PC-9 (cell line): ENCODE measurements around the gene TMEM123. TPM values are rescaled to one million over a fixed set of nuclear protein-coding genes. Genes with fewer than 3 reads are reported as not detected.
A peak's percentile ranks its signal among the peaks of the same experiment; 100 is the strongest.

Experiments
- BruUV-seq: library from RNA; stranded (reverse); fragments of 400-500 nt; replicated peaks from 2 replicates; lab custom pipeline; 2021; lab: Mats Ljungman, UMichigan
- CTCF ChIA-PET: fragments of 300-600 bp; sonication (Branson Sonifier 250); formaldehyde crosslinking; loops from one replicate; lab custom pipeline; 2022; ENCODE audit warnings: antibody characterized with exemption; lab: Charles Lee
- POLR2A ChIA-PET: fragments of 300-600 bp; sonication (Branson Sonifier 250); formaldehyde crosslinking; loops from one replicate; lab custom pipeline; 2022; ENCODE audit warnings: antibody characterized with exemption; ENCODE audit not compliant: unreplicated experiment; lab: Charles Lee
- DNase-seq, 2 experiments: peaks; one replicate each; pipeline versions ENCODE4 v3.0.0 to v3.0.0-alpha.2; 2015 to 2022; ENCODE audit warnings: mixed read lengths in 1 of 2
- H2AFZ ChIP-seq: fragments of 200-600 bp; sonication (generic); 2 replicates; pipeline ENCODE4 v1.8.1; 2017; ENCODE audit warnings: antibody characterized with exemption
- H3F3A ChIP-seq: fragments of 200-600 bp; sonication (generic); 2 replicates; pipeline ENCODE4 v1.8.1; 2017; ENCODE audit warnings: antibody characterized with exemption, mild to moderate bottlenecking, low read depth; ENCODE audit not compliant: insufficient read depth
- H3K27ac ChIP-seq: fragments of 200-600 bp; sonication (generic); 2 replicates; pipeline ENCODE4 v1.6.1; 2016; ENCODE audit warnings: mixed run types
- H3K27me3 ChIP-seq: fragments of 200-600 bp; sonication (generic); 2 replicates; pipeline ENCODE4 v1.6.1; 2016; ENCODE audit warnings: low read depth, mixed run types; ENCODE audit not compliant: insufficient read depth
- H3K36me3 ChIP-seq: fragments of 200-600 bp; sonication (generic); 2 replicates; pipeline ENCODE4 v1.6.1; 2016; ENCODE audit warnings: low read depth, mixed run types
- H3K4me1 ChIP-seq: fragments of 200-600 bp; sonication (generic); replicated peaks from 2 replicates; pipeline ENCODE4 v1.6.1; 2016; ENCODE audit warnings: mixed run types; ENCODE audit not compliant: insufficient read depth
- H3K4me2 ChIP-seq: fragments of 200-600 bp; sonication (generic); 2 replicates; pipeline ENCODE4 v1.6.1; 2017; ENCODE audit warnings: mixed run types
- H3K4me3 ChIP-seq: fragments of 200-600 bp; sonication (generic); 2 replicates; pipeline ENCODE4 v1.6.1; 2016; ENCODE audit warnings: mixed run types
- H3K79me2 ChIP-seq: fragments of 200-600 bp; sonication (generic); 2 replicates; pipeline ENCODE4 v1.6.1; 2017; ENCODE audit warnings: low read depth, mixed run types
- H3K9me2 ChIP-seq: fragments of 200-600 bp; sonication (generic); 2 replicates; pipeline ENCODE4 v1.8.1; 2017; ENCODE audit warnings: mild to moderate bottlenecking; ENCODE audit not compliant: insufficient read depth
- H3K9me3 ChIP-seq: fragments of 200-600 bp; sonication (generic); 2 replicates; pipeline ENCODE4 v1.8.1; 2016; ENCODE audit warnings: low read depth; ENCODE audit not compliant: insufficient read depth
- H4K20me1 ChIP-seq: fragments of 200-600 bp; sonication (generic); 2 replicates; pipeline ENCODE4 v1.8.1; 2017; ENCODE audit not compliant: insufficient read depth
- CTCF ChIP-seq: fragments of 200-600 bp; sonication (generic); conservative IDR thresholded peaks from 2 replicates; pipeline ENCODE4 v1.6.1; 2017; ENCODE audit warnings: mixed run types, antibody characterized with exemption, mild to moderate bottlenecking, moderate library complexity
- EZH2 ChIP-seq: fragments of 200-600 bp; sonication (generic); IDR thresholded peaks from 2 replicates; pipeline ENCODE4 v1.8.0; 2017; ENCODE audit warnings: antibody characterized with exemption, low read depth
- intact Hi-C: fragments of 100-400 bp; cut with micrococcal nuclease; formaldehyde crosslinking; loops from one replicate; pipeline ENCODE4 v1.10.0; 2022; ENCODE audit not compliant: unreplicated experiment
- total RNA-seq: library from RNA; stranded (reverse); gene quantifications from 2 replicates; pipeline ENCODE4 v1.2.3, GENCODE V29; 2021

Gene TMEM123
- total RNA-seq, 1 experiment from 2014 or later: 201 TPM

GRCh38 chr11:102486584-102486983 is 34.0 kb upstream of the TMEM123 start:
- Histone ChIP-seq H3K27me3 (no peaks in the 10 kb centered on the region), H3K27ac (no peak overlapping the region), H3K4me3 (no peak overlapping the region), H4K20me1 (no peaks in the 10 kb centered on the region), H3K36me3 (no peaks in the 10 kb centered on the region), H3F3A (no peaks in the 10 kb centered on the region), H3K4me1 (peaks cover 14% of the 10 kb centered on the region), H3K9me3 (no peaks in the 10 kb centered on the region), H3K9me2 (no peaks in the 10 kb centered on the region), H3K4me2 (no peak overlapping the region), H2AFZ (no peak overlapping the region), H3K79me2 (no peaks in the 10 kb centered on the region)
- intact Hi-C loops: no loop called here
- POLR2A ChIA-PET: no interaction called here
- CTCF ChIA-PET: no interaction called here
- TF ChIP-seq EZH2: no peak
- TF ChIP-seq CTCF: no peak
- BruUV-seq: no TSS peak
- DNase-seq: no peak

- no peaks in the 10 kb centered on the region for H3K79me2 ChIP-seq
- no peak overlapping the region for H2AFZ ChIP-seq
- DNase-seq: no peak
- no peaks in the 10 kb centered on the region for H3K36me3 ChIP-seq
- H3K27me3 ChIP-seq: no peaks in the 10 kb centered on the region
- no peak overlapping the region for H3K27ac ChIP-seq
- H3K4me1 ChIP-seq: peaks cover 14% of the 10 kb centered on the region
- TF ChIP-seq CTCF (no peak), EZH2 (no peak)
- POLR2A ChIA-PET: no interaction called here
- CTCF ChIA-PET: no interaction called here
- H4K20me1 ChIP-seq: no peaks in the 10 kb centered on the region
- no peak overlapping the region for H3K4me3 ChIP-seq
- no peaks in the 10 kb centered on the region for H3K9me2 ChIP-seq
- H3K4me2 ChIP-seq: no peak overlapping the region
- no peaks in the 10 kb centered on the region for H3F3A ChIP-seq
- BruUV-seq: no TSS peak
- intact Hi-C loops: no loop called here
- no peaks in the 10 kb centered on the region for H3K9me3 ChIP-seq
These were observed 32.6 kb upstream of the TMEM123 start for GRCh38 chr11:102485095-102485722.

GRCh38 chr11:102482433-102482832 is 29.9 kb upstream of the TMEM123 start:
- Histone ChIP-seq H3K4me1 (peaks cover 27% of the 10 kb centered on the region), H3K79me2 (no peaks in the 10 kb centered on the region), H3K27ac (no peak overlapping the region), H3K36me3 (no peaks in the 10 kb centered on the region), H3K9me3 (no peaks in the 10 kb centered on the region), H3K9me2 (no peaks in the 10 kb centered on the region), H3K27me3 (no peaks in the 10 kb centered on the region), H2AFZ (peak overlapping the region; percentile 23; the same call in 1 of the 2 replicates), H3F3A (peaks cover 8% of the 10 kb centered on the region; the same call in 1 of the 2 replicates), H4K20me1 (no peaks in the 10 kb centered on the region), H3K4me3 (no peak overlapping the region), H3K4me2 (no peak overlapping the region)
- POLR2A ChIA-PET: no interaction called here
- DNase-seq: no peak
- CTCF ChIA-PET: no interaction called here
- TF ChIP-seq CTCF (no peak), EZH2 (no peak)
- intact Hi-C loops: no loop called here
- no TSS peak for BruUV-seq
